ENCODE results near the gene IER2. TPM values are rescaled to one million over a fixed set of nuclear protein-coding genes. Genes with fewer than 3 reads are reported as not detected.

Gene IER2
- total RNA-seq, 1 donor from 2014 or later = 72.5 TPM

DNA sequence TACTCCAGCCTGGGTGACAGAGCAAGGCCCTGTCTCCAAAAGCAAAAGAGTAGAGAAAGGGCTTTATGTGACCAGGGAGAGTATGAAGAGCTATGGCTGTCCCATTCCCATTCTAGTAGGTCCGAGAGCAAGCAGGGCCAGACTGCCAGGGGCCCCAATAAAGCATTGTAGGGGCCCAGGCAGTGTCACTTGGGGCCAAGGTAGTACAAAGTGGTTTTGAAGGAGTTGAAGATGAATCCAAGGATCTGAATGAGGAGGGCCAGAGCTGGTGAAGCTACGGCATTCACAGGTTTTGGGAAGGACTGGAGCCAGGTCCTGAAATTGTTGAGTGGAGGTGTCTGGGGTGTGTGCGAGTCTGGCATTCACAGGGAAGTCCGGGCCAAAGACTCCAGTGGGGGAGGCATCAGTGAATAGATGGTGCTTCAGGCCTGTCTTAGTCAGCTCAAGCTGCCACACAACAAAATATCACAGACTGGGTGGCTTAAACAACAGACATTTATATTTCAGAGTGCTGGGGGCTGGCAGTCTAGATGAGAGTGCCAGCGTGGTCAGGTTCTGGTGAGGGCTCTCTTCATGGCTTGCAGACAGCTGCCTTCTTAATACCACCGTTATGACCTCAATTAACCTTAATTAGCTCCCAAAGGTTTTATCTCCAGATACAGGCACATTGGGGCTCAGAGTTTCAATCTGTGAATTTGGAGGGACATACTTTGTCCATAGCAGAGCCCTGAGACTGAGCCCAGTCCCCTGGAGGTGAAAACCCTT is 22.2 kb upstream of the IER2 start:
- TF ChIP-seq, protein P1, sequence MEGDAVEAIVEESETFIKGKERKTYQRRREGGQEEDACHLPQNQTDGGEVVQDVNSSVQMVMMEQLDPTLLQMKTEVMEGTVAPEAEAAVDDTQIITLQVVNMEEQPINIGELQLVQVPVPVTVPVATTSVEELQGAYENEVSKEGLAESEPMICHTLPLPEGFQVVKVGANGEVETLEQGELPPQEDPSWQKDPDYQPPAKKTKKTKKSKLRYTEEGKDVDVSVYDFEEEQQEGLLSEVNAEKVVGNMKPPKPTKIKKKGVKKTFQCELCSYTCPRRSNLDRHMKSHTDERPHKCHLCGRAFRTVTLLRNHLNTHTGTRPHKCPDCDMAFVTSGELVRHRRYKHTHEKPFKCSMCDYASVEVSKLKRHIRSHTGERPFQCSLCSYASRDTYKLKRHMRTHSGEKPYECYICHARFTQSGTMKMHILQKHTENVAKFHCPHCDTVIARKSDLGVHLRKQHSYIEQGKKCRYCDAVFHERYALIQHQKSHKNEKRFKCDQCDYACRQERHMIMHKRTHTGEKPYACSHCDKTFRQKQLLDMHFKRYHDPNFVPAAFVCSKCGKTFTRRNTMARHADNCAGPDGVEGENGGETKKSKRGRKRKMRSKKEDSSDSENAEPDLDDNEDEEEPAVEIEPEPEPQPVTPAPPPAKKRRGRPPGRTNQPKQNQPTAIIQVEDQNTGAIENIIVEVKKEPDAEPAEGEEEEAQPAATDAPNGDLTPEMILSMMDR (conservative IDR thresholded peaks at IDR 0.05) = no peak
- H3K9me3 Mint-ChIP-seq = no peaks in the 10 kb centered on the region
- no peaks in the 10 kb centered on the region for H3K36me3 Mint-ChIP-seq (ENCODE audit: low read depth)
- H3K27me3 Mint-ChIP-seq (ENCODE audit: low read depth) = no peaks in the 10 kb centered on the region
- no peak overlapping the region for H3K27ac Mint-ChIP-seq (ENCODE audit: unreplicated experiment)
- peaks cover 19% of the 10 kb centered on the region for H3K4me1 Mint-ChIP-seq
- no peak overlapping the region for H3K4me3 Mint-ChIP-seq
- no peak for DNase-seq (ENCODE audit: low read depth, low spot score)

DNA sequence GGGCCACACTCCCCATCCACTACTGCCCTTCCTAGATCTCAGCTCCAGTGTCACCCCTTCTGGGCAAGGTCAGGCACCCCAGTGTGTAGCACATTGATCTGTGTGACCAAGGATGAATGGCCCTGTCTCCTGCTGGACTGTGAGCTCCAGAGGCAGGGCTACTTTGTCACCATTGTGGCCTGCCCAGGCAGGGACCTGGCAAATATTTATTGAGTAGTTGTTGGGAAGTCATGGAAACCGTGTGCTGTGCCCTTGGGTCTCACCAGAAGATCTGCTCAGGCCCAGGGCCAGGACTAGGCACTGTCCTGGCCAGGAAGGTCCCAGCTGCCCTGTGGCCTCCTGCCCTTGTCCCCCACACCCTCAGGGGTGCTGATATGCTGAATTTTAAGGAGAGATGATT is 21.6 kb upstream of the IER2 start:
- Mint-ChIP-seq H3K4me1 (peaks cover 19% of the 10 kb centered on the region), H3K27ac (ENCODE audit: unreplicated experiment) (no peak overlapping the region), H3K9me3 (no peaks in the 10 kb centered on the region), H3K4me3 (no peak overlapping the region), H3K27me3 (ENCODE audit: low read depth) (no peaks in the 10 kb centered on the region), H3K36me3 (ENCODE audit: low read depth) (no peaks in the 10 kb centered on the region)
- no peak for DNase-seq (ENCODE audit: low read depth, low spot score)
- TF ChIP-seq, protein P1 (conservative IDR thresholded peaks at IDR 0.05) = no peak

DNA sequence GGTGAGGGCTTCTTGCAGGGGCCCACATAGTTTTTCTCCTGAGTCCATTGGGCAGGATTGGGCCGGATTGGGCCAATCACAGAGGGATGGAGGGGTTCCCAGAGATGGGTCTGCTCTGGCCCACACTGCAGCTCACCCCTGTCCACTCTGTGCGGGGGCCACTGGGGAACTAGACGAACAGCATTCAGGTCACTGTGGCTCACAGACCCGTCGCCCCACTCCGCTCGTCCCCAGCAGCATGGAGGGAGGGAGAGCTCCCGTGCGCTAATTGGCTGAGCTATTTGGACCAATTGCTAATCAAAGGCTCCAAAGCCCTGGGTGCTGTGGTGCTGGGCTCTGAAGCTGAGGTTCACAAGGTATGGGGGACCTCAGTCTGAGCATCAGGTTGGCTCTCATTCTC is 20.8 kb upstream of the IER2 start:
- Mint-ChIP-seq H3K36me3 (ENCODE audit: low read depth) (no peaks in the 10 kb centered on the region), H3K9me3 (no peaks in the 10 kb centered on the region), H3K27ac (ENCODE audit: unreplicated experiment) (no peak overlapping the region), H3K27me3 (ENCODE audit: low read depth) (no peaks in the 10 kb centered on the region), H3K4me1 (peaks cover 19% of the 10 kb centered on the region), H3K4me3 (no peak overlapping the region)
- TF ChIP-seq, protein P1 (conservative IDR thresholded peaks at IDR 0.05) = no peak
- DNase-seq (ENCODE audit: low read depth, low spot score) = no peak

DNA sequence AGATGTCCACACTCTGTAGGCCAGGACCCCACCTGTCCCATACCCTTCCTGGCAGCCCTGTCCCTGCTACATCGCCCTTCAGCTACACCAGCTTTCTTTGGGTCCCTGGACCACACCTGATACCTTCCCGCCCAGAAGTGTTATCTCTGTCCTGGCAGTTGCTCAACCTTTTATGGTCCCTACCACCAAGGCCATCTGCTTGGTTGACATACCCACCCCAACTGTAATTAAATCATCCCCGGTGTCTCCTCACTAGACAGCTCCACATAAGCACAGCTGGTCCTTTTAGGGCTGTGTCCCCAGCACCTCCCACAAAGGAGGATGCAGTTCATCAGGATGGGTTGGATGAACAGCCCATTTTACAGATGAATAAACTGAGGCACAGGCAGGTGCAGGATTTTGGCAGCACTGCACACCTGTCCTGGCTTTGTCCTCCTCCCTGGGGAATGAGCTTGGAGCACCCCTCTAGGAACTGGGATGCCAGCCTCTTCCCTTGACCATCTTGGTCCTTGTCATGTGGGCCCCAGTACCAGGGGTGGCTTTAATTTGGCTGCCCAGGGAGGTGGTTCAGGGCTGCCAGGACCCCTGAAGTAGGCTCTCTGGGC is 19.2 kb upstream of the IER2 start:
- Mint-ChIP-seq H3K36me3 (ENCODE audit: low read depth) (no peaks in the 10 kb centered on the region), H3K27ac (ENCODE audit: unreplicated experiment) (no peak overlapping the region), H3K9me3 (no peaks in the 10 kb centered on the region), H3K4me3 (no peak overlapping the region), H3K4me1 (peaks cover 19% of the 10 kb centered on the region), H3K27me3 (ENCODE audit: low read depth) (no peaks in the 10 kb centered on the region)
- DNase-seq (ENCODE audit: low read depth, low spot score) = no peak
- TF ChIP-seq, protein P1 (conservative IDR thresholded peaks at IDR 0.05) = no peak

DNA sequence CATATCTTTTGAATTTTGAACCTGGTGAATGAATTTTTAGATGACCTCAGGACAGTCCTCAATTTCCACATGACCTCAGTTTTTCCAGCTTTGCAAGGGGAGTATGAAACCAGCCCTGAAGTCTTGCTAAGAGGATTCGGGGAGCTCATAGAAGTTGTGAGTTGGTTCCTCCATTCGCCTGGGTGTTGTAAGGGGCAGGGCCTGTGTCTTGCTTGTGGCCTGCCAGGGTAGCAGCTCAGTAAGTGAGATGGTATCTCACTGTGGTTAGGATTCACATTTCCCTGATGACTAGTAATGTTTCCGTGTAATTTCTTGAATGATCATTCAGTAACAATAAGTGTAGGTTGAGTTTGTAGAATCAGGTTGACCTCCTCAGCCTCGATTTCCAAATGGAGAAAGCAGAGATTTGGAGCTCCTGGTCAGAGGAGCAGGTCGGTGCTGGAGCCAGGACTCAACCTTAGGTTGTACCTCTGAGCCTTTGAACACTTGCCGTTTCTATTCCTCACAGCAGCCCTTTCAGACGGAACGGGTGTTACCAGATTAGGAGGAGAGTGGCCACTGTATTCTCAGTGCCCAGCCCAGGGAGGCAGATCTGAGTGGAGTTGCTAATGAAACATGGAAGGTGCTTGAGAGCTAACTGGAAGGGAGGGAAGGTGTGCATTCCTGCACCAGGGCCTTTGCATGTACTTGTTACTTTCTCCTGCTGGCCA is 17.6 kb upstream of the IER2 start:
- peak overlapping the region; percentile 75 for H3K27ac Mint-ChIP-seq (ENCODE audit: unreplicated experiment)
- DNase-seq (ENCODE audit: low read depth, low spot score) = no peak
- no peaks in the 10 kb centered on the region for H3K27me3 Mint-ChIP-seq (ENCODE audit: low read depth)
- H3K4me1 Mint-ChIP-seq = peaks cover 19% of the 10 kb centered on the region
- no peaks in the 10 kb centered on the region for H3K36me3 Mint-ChIP-seq (ENCODE audit: low read depth)
- TF ChIP-seq, protein P1 (conservative IDR thresholded peaks at IDR 0.05) = no peak
- no peak overlapping the region for H3K4me3 Mint-ChIP-seq
- H3K9me3 Mint-ChIP-seq = no peaks in the 10 kb centered on the region

Data from neural crest cell (in vitro differentiated cells).